GM12872 (cell line): Measurements from ENCODE around the gene RPTOR.

Source experiments
- CTCF ChIP-seq: IDR thresholded peaks from 3 replicates; pipeline ENCODE4 v1.5.1; 2011; ENCODE audit warnings: low read depth, mild to moderate bottlenecking, low read length, moderate library complexity; ENCODE audit not compliant: insufficient read depth

The RPTOR gene

GRCh38 chr17:80637048-80637781 lies 92.6 kb downstream of the RPTOR start:
- no peak for TF ChIP-seq CTCF

GRCh38 chr17:80639658-80640057 lies 95.0 kb downstream of the RPTOR start:
- TF ChIP-seq CTCF: no peak

- no peak for TF ChIP-seq CTCF
These were observed 95.9 kb downstream of the RPTOR start for GRCh38 chr17:80640366-80641084.

- TF ChIP-seq CTCF: no peak
These were observed 98.9 kb downstream of the RPTOR start for GRCh38 chr17:80643326-80644099.

- no peak for TF ChIP-seq CTCF
These were observed 99.9 kb downstream of the RPTOR start for GRCh38 chr17:80644536-80644935.

- no peak for TF ChIP-seq CTCF
These were observed 101.2 kb downstream of the RPTOR start for GRCh38 chr17:80645706-80646325.

GRCh38 chr17:80646328-80646727 lies 101.7 kb downstream of the RPTOR start:
- no peak for TF ChIP-seq CTCF
